Astrocyte (in vitro differentiated cells and primary cell): ENCODE data around the gene CYGB.

Source experiments
- EZH2 ChIP-seq: IDR thresholded peaks from 2 replicates; pipeline ENCODE4 v1.6.1; 2012; ENCODE audit warnings: mild to moderate bottlenecking, low read length, inconsistent platforms; ENCODE audit not compliant: insufficient read depth
- TF ChIP-seq, protein P1 (sequence below): IDR thresholded peaks from 2 replicates; pipeline ENCODE4 v1.5.1; 2011; ENCODE audit warnings: low read depth, mild to moderate bottlenecking, inconsistent platforms, low read length, moderate library complexity; ENCODE audit not compliant: insufficient read depth

DNA sequence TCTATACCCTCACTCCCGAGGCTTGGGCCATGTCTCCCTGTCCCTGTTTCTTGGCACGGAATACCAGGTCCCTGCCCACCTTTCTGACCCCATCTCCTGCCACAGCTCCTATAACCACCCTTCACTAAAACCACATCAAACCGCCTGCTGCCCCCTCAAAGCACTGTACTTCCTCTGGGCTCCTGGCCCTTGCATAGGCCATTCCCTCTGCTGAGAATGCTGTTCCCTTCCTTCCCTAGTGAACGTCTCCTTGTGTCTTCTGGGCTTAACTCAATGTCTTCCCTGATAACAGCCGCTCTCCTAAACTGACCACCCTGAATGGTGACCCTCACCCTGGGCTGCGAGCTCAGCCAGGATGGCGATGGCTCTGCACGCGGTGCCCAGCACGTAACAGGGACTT, 59.4 kb downstream of the CYGB start:
- TF ChIP-seq, protein P1, sequence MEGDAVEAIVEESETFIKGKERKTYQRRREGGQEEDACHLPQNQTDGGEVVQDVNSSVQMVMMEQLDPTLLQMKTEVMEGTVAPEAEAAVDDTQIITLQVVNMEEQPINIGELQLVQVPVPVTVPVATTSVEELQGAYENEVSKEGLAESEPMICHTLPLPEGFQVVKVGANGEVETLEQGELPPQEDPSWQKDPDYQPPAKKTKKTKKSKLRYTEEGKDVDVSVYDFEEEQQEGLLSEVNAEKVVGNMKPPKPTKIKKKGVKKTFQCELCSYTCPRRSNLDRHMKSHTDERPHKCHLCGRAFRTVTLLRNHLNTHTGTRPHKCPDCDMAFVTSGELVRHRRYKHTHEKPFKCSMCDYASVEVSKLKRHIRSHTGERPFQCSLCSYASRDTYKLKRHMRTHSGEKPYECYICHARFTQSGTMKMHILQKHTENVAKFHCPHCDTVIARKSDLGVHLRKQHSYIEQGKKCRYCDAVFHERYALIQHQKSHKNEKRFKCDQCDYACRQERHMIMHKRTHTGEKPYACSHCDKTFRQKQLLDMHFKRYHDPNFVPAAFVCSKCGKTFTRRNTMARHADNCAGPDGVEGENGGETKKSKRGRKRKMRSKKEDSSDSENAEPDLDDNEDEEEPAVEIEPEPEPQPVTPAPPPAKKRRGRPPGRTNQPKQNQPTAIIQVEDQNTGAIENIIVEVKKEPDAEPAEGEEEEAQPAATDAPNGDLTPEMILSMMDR: no peak
- TF ChIP-seq EZH2: no peak
